Activated CD4-positive, CD25-positive, alpha-beta regulatory T cell (primary cell): Measurements from ENCODE around the gene CCDC146.
"Not testable (repeated sequence)": the region's sequence is repeated elsewhere in the genome, so short reads cannot be mapped to it uniquely, and the experiment has no call there.

ENCODE experiments used
- DNase-seq, 4 experiments: peaks; one replicate each; lab custom pipeline; 2025; lab: John Stamatoyannopoulos, UW

Gene CCDC146, protein sequence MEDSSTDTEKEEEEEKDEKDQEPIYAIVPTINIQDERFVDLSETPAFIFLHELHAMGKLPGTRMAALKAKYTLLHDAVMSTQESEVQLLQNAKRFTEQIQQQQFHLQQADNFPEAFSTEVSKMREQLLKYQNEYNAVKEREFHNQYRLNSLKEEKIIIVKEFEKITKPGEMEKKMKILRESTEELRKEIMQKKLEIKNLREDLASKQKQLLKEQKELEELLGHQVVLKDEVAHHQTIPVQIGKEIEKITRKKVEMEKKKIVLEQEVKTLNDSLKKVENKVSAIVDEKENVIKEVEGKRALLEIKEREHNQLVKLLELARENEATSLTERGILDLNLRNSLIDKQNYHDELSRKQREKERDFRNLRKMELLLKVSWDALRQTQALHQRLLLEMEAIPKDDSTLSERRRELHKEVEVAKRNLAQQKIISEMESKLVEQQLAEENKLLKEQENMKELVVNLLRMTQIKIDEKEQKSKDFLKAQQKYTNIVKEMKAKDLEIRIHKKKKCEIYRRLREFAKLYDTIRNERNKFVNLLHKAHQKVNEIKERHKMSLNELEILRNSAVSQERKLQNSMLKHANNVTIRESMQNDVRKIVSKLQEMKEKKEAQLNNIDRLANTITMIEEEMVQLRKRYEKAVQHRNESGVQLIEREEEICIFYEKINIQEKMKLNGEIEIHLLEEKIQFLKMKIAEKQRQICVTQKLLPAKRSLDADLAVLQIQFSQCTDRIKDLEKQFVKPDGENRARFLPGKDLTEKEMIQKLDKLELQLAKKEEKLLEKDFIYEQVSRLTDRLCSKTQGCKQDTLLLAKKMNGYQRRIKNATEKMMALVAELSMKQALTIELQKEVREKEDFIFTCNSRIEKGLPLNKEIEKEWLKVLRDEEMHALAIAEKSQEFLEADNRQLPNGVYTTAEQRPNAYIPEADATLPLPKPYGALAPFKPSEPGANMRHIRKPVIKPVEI

DNA sequence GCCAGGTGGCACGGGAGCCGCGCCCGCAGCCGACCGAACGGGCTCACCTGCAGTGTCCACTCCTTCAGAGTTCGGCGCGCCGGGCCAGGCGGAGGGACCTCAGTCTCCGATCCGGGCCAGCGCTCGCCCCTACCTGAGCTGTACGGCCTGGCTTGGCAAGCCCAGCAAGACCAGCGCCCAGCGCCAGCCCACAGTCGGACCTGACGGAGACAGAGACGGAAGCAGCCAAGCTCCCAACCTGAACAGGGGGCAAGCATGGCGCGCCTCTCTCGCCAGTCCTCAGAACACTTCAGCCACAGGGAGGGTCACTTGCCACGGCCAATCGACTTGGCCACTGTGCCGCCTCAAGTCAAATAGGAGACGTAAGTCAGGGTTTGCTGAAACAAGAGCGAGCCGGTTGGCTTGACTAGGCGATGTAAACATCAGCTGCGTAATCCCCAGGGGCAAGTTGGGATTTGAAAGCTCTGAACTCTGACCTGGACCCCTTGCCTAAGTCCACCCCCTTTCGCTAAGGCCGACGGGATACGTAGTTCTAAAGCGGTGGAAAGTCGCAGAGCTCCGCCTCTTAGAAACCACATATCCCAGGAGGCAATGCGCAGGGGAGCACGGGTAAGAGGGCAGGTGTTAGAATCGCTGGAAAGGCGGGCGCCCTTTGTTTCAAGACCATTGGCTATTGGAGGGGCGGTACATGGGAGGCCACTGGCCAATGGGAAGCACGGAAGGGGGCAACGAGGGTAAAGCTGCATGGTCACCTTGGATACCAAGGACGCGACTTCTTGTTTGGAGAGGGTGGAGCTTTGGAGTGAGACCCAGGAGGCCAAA lies at the start of gene CCDC146:
TSS of gene CCDC146 (plus strand) at position 756 of the 822 bp plus-strand sequence. CDS start 45,054 bp downstream, outside the sequence.
- peak; percentile 74 to 87 (median 84) for DNase-seq

DNA sequence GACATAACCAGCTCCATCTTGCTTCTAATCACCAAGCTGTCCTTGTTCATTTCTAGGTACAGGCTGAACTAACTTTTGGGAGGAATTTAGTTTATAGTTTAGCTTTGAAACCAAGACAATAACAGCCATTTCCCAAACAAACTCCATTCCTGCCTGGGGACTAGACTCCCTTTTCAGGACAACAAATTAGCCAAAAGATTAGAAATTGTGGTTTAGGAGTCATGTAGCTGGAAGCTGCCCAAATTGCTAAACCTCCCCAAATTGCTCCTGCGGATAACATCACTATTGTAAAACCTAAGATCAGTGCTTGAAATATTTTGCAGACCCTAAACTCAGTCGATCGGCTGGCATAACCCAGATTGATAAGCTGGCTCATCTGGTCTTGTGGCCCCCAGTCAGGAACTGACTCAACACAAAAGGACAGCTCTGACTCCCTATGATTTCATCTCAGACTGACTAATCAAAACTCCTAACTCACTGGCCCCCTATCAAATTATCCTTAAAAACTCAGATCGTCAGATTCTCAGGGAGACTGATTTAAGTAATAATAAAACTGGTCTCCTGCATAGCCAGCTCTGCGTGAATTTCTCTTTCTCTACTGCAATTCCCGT lies 47.5 kb upstream of the CCDC146 start:
- DNase-seq: not testable (repeated sequence)

DNA sequence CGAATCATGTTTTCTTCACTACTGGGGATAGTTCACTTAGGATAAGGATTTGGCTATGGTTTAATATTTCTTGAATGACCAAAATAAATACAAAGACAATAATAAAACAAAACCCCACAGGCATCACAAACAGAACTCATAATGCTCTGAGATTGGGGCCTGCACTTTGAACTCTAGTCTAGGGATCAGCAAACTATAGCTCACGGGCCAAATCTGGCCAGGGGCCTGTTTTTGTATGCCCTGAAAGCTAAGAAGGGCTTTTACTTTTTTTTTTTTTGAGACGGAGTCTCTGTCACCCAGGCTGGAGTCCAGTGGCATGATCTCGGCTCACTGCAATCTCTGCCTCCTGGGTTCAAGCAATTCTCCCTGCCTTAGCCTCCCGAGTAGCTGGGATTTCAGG lies 45.4 kb upstream of the CCDC146 start:
- DNase-seq: not testable (repeated sequence)

DNA sequence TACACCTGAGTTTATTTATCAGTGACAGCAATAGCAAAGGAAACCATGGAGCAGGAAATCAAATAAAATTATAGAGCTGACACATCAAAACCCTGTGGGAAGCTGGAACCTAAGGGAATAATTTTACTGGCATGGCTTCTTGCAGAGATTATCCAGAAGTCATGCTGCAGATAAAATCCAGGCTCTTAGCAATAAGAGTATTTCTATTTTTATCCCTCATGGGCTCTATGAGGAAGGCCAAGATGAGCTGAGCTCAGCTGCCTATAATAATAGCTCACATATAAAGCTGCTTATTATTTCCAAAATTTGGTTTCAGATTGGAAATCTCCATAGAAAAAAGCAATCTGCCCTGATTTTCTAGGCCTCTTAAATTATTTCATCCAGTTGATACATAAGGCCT lies 43.3 kb upstream of the CCDC146 start:
- not testable (repeated sequence) for DNase-seq

DNA sequence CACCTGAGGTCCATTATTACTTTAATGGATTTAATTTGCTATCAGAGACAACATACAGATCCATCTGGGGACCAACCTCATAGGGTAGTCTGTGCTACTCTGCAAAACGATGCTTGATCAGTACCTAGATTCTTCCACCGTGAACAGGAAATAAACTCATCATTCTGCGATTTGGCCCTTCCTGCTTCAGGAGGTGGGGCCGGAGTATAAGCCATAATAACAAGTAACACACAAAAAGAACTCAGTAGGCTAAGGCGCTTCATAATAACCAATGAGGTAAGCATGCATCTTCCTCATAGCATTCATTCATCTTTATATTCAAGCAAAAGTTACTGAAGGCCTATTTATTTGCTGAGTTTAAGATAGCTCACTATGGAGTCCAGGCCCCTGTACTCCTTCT lies 42.8 kb upstream of the CCDC146 start:
- DNase-seq: not testable (repeated sequence)

DNA sequence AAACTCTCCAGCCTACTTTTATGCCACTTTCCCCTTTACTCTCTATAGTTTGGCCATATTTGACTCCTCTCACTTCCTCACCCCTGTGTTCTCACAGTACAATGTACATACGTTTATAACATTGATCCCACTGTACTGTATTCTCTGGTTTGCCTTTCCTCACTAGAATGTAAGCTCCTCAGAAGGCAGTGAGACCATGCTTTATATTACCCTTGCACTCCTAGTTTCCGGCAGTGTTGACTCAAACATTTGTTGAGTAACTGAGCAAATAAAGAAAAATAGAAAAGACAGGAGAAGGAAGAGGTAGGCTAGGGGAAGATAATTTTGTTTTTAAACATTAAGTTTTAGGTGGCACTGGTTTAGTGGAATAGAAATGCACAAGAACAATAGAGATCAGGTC lies 42.2 kb upstream of the CCDC146 start:
- not testable (repeated sequence) for DNase-seq

DNA sequence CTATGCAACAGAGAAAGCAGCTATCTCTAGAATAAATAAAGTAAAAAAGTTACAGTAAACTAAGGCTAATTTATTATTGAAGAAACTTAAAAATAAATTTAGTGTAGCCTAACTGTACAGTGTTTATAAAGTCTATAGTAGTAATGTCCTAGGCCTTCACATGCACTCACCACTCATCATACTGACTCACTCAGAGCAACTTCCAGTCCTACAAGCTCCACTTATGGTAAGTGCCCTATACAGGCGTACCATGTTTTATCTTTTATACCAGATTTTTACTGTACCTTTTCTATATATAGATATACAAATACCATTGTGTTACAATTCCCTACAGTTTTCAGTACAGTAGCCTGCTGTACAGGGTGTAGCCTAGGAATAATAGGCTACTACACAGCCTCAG lies 40.2 kb upstream of the CCDC146 start:
- DNase-seq: not testable (repeated sequence)

DNA sequence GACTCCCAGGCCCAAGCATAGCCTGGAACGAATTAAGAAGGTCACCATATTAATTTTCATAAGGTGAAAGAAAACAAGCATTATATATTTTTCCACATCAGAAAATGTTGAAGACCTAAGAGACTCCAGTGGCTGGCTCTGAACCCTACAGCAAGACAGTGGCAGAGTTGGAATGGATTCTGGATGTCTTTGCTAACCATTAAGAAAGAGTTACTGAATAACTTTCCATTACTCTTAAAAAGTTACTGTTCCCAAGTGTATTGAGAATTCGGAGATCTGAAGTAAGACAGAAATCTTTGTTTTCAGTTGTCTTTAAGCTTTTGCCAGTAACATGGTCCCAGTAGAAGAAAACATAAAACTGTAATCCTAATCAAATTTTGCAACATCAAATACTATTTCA lies 30.1 kb upstream of the CCDC146 start:
- not testable (repeated sequence) for DNase-seq

DNA sequence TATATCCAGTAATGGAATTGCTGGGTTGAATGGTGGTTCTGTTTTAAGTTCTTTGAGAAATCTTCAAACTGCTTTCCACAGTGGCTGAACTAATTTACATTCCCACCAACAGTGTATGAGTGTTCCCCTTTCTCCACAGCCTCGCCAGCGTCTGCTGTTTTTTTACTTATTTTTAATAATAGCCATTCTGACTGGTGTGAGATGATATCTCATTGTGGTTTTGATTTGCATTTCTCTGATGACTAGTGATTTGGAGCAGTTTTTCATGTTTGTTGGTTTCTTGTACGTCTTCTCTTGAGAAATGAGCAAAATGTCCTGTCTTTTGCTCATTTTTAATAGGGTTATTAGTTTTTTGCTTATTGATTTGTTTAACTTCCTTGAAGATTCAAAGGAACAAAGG lies 21.9 kb upstream of the CCDC146 start:
- DNase-seq: not testable (repeated sequence)

DNA sequence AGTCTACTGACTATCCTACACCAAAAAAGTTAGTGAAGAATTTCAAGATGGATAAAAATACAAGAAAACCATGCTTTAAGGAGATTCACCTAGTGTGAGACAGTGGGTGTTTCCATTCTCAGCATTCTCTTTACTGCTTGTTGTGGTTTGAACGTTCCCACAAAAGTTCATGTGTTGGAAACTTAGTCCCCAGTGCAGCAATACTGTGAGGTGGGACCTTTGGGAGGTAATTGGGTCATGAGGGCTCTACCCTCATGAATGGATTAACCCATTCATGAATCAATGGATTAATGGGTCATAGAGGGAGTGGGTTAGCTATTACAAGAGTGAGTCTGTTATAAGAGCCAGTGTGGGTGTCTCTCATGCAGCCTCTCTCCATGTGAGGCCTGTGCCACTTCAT lies 21.2 kb upstream of the CCDC146 start:
- DNase-seq: not testable (repeated sequence)

DNA sequence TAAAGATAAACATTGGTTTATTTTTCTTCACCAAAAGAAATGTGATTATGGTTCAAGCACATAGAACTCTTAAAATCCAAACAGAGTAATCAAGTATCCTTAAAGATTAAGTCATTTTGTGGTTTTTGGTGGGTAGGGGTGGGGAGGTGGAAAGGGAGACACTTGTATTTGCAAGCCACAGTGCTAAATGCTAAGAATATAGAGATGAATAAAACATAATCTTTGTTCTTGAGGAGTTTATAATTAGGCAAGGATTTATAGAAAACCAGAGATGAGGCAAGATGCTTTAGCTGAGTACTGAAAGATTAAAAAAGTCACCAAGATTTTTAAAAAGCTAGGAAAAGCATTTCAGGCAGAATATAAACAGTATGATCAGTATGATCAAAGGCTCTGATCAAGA lies 19.7 kb upstream of the CCDC146 start:
- not testable (repeated sequence) for DNase-seq

DNA sequence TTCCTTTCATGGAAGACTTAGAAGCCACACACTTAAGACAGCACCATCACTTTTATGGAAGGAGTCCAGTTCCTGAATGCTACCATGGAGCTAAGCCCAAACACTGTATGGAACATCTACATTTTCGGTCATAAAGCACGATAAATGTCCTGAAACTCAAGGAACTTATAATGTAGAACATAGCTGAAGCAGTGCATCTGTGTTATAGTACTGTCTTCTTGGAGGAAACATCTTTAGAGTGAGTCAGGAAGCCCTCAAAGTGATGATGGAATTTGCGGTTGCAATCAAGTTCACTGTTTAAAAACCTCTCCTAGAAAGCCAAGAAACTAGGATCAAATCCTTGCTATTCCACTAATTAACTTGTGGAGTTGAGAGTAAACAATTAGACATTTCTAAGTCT lies 16.5 kb upstream of the CCDC146 start:
- DNase-seq: not testable (repeated sequence)

DNA sequence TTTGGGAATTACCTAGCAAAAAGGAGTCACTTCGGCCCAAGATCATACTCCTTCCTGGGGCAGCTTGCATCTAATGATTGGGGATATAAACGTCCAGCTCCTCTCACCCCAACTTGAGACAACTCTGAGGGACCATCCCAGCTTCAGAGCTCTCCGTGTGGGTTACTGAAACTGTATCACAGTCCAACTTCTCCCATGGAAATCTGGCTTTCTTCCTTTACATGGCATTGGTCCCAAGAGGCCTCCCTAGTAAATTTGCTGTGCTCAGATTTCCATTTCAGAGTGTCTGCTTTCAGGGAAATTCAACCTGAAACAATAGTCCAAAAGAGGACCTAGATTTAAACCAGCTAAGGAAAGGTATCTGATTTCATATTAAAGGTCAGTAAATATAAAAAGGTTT lies 14.8 kb upstream of the CCDC146 start:
- not testable (repeated sequence) for DNase-seq

DNA sequence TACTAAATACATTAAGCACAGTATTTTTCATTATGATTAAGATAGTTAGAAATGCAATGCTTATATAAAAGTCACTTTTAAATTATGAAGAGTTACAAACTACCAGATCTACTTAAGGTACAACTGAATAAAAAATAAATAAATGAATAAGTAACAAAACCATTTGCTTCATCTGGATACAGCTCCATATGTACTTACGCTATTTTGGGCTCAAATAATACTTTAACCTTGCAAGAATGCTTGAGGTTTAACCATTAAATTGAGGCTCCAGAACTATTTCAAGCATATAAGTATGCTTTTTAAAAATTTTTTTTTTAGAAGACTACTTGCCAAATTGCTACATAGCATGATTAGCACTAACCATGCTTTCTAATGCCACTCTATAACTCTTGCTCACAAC lies 14.1 kb upstream of the CCDC146 start:
- DNase-seq: not testable (repeated sequence)

DNA sequence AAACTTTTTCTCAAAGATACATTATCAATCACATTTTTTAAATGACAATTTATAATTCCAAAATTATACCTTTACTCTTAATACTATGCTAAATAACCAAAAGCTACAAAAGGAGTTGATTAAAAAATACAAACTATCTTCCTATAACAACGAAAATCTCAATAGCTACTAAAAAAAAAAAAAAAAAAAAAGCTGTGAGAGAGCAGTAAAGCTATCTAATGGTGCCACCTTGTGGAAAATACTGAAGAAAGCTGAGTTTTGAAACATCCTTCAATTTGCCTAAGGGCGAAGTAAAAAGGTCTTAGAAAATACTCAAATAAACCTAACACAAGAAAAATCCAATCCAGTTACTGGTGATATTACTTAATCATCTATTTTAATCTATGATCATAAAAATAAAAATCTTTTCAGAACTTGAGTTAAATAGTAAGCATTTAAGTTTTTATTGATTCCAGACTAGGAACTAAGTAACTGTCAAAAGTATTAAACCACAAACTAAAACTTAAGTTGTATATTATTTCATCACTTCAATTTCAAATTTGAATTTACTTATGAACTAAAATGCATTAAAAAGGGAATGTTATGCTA lies 9.6 kb upstream of the CCDC146 start:
- DNase-seq: not testable (repeated sequence)

DNA sequence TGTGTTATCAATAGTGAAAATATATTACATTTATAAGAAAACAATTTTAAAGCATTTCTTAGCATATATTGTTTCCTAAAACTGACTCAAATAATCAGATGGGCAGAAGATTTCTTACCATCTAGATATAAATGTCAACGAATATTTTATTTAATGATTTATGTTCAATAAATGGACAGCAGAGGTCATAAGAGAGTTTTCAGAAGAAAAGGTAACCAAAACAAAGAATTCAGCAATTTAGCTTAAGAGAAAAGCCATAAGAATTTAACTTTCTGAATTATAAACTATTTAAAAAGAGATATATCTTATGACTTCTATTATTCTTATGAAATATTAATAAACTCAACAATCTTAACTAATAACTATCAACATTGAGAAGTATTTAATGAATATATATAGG lies 3.1 kb downstream of the CCDC146 start:
- DNase-seq: not testable (repeated sequence)

DNA sequence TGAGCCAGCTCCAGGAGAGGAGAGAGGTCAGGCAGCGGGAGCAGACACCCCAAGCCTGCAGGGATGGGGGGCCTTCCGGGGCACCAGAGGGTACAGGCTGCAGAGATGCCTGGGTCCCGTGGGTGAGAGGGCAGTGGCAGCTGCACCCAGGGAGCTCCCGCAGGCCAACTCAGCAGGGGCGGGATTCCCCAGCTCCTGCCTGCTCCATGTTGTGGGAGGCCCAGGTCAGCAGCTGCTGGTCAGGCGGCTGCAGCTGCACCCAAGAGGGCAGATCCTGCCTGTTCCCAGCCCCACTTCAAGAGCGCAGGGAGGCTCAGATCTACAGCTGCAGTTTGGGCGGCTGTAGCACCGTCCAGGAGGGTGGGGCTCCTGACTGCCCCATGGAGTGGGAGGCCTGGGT lies 4.6 kb downstream of the CCDC146 start:
- not testable (repeated sequence) for DNase-seq

DNA sequence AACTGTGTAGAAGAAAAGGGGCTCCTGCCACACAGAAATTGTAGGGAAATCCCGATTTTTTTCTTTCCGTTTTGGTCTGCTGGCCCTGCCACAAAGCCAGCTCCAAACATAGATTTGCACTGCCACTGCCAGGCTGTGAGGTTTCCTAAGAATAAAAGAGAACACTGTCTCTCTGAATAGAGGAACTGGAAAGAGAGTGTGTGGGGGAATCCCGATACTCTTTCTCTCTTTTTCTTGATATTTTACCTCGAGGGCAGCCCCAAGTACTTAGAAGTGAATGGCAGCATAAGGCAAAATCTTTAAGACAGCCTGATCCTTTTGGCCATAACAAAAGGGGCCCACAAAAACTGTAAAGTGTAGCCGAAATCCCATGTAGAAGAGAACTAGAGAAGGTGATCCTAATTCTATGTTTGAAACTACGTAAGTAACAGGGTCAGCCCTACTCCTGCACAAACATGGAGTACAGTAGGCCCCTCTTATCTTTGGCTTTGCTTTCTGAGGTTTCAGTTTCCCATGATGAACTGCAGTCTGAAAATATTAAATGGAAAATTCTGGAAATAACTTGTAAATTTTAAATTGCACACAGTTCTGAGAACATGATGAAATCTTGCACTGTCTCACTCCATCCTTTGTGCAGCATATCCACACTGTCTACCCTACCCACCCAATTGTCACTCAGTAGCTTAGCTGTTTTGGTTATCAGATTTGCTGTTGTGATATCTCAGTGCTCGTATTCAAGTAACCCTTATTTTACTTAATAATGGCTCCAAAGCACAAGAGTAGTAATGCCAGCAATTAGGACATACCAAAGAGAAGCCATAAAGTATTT lies 6.4 kb downstream of the CCDC146 start:
- not testable (repeated sequence) for DNase-seq

DNA sequence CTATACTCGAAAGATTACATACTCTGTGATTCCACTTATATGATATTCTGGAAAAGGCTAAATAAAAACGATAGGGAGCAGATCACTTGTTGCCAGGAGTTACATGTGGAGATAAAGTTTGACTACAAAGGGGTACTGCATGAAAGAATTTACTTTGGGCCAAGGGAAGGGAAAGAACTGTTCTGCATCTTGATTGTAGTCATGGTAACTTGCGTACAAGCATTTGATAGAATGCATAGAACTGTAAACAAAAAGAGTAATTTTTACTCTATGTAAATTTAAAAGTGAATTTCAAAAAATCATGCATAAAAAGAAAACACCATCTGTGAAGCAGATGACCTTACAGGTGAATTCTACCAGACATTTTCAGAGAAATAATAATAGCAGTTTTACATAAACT lies 9.4 kb downstream of the CCDC146 start:
- not testable (repeated sequence) for DNase-seq

DNA sequence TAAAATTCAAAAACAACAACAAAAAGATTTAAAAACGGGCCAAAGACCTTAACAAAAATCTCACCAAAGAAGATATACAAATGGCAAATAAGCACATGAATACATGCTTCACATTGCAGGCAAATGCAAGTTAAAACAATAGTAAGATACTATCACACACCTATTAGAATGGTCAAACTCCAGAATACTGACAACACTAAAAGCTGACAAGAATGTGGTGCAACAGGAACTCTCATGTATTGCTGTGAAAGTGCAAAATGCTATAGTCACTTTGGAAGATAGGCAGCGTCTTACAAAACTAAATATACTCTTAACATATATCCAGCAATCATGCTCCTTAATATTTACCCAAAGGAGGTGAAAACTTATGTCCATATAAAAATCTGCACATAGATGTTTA lies 16.3 kb downstream of the CCDC146 start:
- DNase-seq: not testable (repeated sequence)
